Neural cell (in vitro differentiated cells): ENCODE data around the gene GLI3.

Experiments used
- CTCF ChIP-seq: fragments of 450-650 bp; IDR thresholded peaks from 2 replicates; pipeline ENCODE4 v1.5.1; 2014; ENCODE audit warnings: antibody characterized with exemption, mild to moderate bottlenecking, moderate library complexity; ENCODE audit not compliant: poor library complexity, severe bottlenecking
- EP300 ChIP-seq: fragments of 450-650 bp; conservative IDR thresholded peaks from 2 replicates; pipeline ENCODE4 v1.6.1; 2014; ENCODE audit warnings: antibody characterized with exemption, mild to moderate bottlenecking, moderate library complexity; ENCODE audit not compliant: poor library complexity, severe bottlenecking
- EZH2 ChIP-seq: fragments of 200-600, 300-800 bp; shearing (Covaris generic), sonication (generic); IDR thresholded peaks from 2 replicates; pipeline ENCODE4 v1.6.1; 2014; ENCODE audit warnings: antibody characterized with exemption, low read length, borderline replicate concordance, mild to moderate bottlenecking; ENCODE audit not compliant: insufficient read depth, poor library complexity, severe bottlenecking
- MXI1 ChIP-seq: fragments of 450-650 bp; conservative IDR thresholded peaks from 2 replicates; pipeline ENCODE4 v1.6.1; 2014; ENCODE audit warnings: antibody characterized with exemption, mild to moderate bottlenecking; ENCODE audit not compliant: poor library complexity, severe bottlenecking
- POLR2AphosphoS5 ChIP-seq: IDR thresholded peaks from 2 replicates; pipeline ENCODE4 v1.6.1; 2012
- RAD21 ChIP-seq: fragments of 450-650 bp; conservative IDR thresholded peaks from 2 replicates; pipeline ENCODE4 v1.6.1; 2014; ENCODE audit warnings: antibody characterized with exemption, mild to moderate bottlenecking, moderate library complexity
- REST ChIP-seq: IDR thresholded peaks from 2 replicates; pipeline ENCODE4 v1.6.1; 2012; ENCODE audit warnings: borderline replicate concordance
- SMC3 ChIP-seq: fragments of 450-650 bp; conservative IDR thresholded peaks from 2 replicates; pipeline ENCODE4 v1.6.1; 2014; ENCODE audit warnings: antibody characterized with exemption, mild to moderate bottlenecking, moderate library complexity; ENCODE audit not compliant: poor library complexity
- TAF1 ChIP-seq: IDR thresholded peaks from 2 replicates; pipeline ENCODE4 v1.6.1; 2012; ENCODE audit warnings: low read depth

GRCh38 chr7:42074076-42074475 lies 162.9 kb downstream of the GLI3 start:
- TF ChIP-seq EP300 (no peak), REST (no peak), CTCF (no peak), RAD21 (no peak), SMC3 (no peak), POLR2AphosphoS5 (no peak), EZH2 (no peak), TAF1 (no peak), MXI1 (no peak)
